ENCODE measurements around the gene IDE. TPM values are rescaled to one million over a fixed set of nuclear protein-coding genes. Genes with fewer than 3 reads are reported as not detected.

The IDE gene
- total RNA-seq, 1 experiment from 2014 or later = 55.8 TPM

DNA sequence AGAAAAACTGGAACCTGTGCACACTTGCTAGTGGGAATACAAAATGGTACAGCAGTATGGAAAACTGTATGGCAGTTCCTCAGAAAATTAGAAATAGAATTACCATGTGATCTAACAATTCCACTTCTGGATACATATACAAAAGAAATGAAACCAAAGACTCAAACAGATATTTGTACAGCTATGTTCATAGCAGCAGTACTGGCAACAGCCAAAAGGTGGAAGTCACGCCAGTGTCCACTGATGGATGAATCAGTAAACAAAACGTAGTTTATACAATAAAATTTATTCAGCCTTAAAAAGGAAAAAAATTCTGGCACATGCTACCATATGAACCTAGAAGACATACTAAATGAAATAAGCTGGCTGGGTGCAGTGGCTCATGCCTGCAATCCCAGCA, 23.0 kb downstream of the IDE start:
- Histone ChIP-seq H2AFZ (ENCODE audit: low read depth, low read length, poor library complexity, severe bottlenecking) (no peak overlapping the region), H3K27me3 (ENCODE audit: insufficient read depth, low read length) (no peaks in the 10 kb centered on the region), H3K36me3 (ENCODE audit: control insufficient read depth in 1 of 2, insufficient read depth in 2 of 2, low read length in 2 of 2) (peaks cover 0 to 22% of the 10 kb centered on the region in 2 experiments; a peak in 1 of 4 replicates), H3K4me1 (ENCODE audit: control insufficient read depth in 1 of 2, insufficient read depth in 2 of 2, low read length in 2 of 2) (no peaks in the 10 kb centered on the region), H3K4me3 (replicated peaks in 1 of 2; ENCODE audit: low read depth in 1 of 2, low read length in 2 of 2) (no peak overlapping the region), H3K27ac (ENCODE audit: low read depth, low read length) (no peak overlapping the region), H3K9me2 (ENCODE audit: insufficient read depth) (no peaks in the 10 kb centered on the region), H3K9me3 (ENCODE audit: control insufficient read depth in 1 of 2, insufficient read depth in 1 of 2, low read depth in 1 of 2, low read length in 2 of 2) (peaks cover 0 to 5% of the 10 kb centered on the region in 2 experiments; a peak in 1 of 4 replicates), H3K4me2 (ENCODE audit: low read length) (no peak overlapping the region), H3K79me2 (ENCODE audit: insufficient read depth, low read length) (peaks cover 62% of the 10 kb centered on the region), H3K9ac (ENCODE audit: low read length) (no peak overlapping the region), H4K20me1 (ENCODE audit: insufficient read depth) (no peaks in the 10 kb centered on the region)
- TF ChIP-seq ATF3 (IDR thresholded peaks at IDR 0.05) = no peak
- TF ChIP-seq, protein P1, sequence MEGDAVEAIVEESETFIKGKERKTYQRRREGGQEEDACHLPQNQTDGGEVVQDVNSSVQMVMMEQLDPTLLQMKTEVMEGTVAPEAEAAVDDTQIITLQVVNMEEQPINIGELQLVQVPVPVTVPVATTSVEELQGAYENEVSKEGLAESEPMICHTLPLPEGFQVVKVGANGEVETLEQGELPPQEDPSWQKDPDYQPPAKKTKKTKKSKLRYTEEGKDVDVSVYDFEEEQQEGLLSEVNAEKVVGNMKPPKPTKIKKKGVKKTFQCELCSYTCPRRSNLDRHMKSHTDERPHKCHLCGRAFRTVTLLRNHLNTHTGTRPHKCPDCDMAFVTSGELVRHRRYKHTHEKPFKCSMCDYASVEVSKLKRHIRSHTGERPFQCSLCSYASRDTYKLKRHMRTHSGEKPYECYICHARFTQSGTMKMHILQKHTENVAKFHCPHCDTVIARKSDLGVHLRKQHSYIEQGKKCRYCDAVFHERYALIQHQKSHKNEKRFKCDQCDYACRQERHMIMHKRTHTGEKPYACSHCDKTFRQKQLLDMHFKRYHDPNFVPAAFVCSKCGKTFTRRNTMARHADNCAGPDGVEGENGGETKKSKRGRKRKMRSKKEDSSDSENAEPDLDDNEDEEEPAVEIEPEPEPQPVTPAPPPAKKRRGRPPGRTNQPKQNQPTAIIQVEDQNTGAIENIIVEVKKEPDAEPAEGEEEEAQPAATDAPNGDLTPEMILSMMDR (IDR thresholded peaks at IDR 0.05 in 2 of 3, conservative IDR thresholded peaks at IDR 0.05 in 1 of 3; ENCODE audit: borderline replicate concordance in 1 of 3, insufficient read depth in 1 of 3, low read depth in 2 of 3, low read length in 2 of 3) = 0 out of 6 replicates have a peak, but pooled peaks of 1 of the 3 experiments have one; percentile 4
- TF ChIP-seq, protein P2, sequence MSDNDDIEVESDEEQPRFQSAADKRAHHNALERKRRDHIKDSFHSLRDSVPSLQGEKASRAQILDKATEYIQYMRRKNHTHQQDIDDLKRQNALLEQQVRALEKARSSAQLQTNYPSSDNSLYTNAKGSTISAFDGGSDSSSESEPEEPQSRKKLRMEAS (IDR thresholded peaks at IDR 0.05) = no peak
- no peak for TF ChIP-seq EZH2phosphoT487 (IDR thresholded peaks at IDR 0.05; ENCODE audit: borderline replicate concordance)
- TF ChIP-seq RAD21 (IDR thresholded peaks at IDR 0.05; ENCODE audit: low read depth) = no peak
- POLR2A ChIA-PET = no interaction called here
- ATAC-seq (no peak), DNase-seq (ENCODE audit: low read depth, low spot score) (no peak)
- intact Hi-C loops (cut with micrococcal nuclease) = no loop called here
- BruUV-seq (replicated peaks) = no TSS peak
- RAD21 ChIA-PET (ENCODE audit: low non-redundant PET in 1 of 2, low total read pairs in 2 of 2, uncharacterized antibody in 2 of 2, unreplicated experiment in 2 of 2) = no interaction called here
- CTCF ChIA-PET = no interaction called here

DNA sequence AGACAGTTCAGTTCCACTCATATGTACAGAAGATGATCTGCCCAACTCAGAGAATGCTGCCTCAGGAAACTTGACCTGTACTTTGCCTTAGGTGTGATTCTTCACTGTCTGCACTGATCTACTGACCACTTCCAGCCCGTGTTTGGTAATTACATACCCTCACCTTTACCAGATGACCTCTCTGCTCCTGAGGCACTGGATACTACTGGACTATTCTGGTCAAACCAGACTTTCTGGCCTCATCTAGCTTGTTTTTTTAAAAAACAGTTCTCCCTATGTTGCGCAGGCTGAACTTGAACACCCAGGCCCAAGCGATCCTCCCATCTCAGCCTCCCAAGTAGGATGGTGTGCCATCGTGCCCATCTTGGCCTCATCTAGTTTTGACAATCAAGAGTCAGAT, 26.2 kb downstream of the IDE start:
- ATAC-seq (no peak), DNase-seq (ENCODE audit: low read depth, low spot score) (no peak)
- Histone ChIP-seq H3K27me3 (ENCODE audit: insufficient read depth, low read length) (no peaks in the 10 kb centered on the region), H3K79me2 (ENCODE audit: insufficient read depth, low read length) (peaks cover 70% of the 10 kb centered on the region), H3K9me2 (ENCODE audit: insufficient read depth) (no peaks in the 10 kb centered on the region), H3K4me1 (ENCODE audit: control insufficient read depth in 1 of 2, insufficient read depth in 2 of 2, low read length in 2 of 2) (no peaks in the 10 kb centered on the region), H3K9ac (ENCODE audit: low read length) (no peak overlapping the region), H2AFZ (ENCODE audit: low read depth, low read length, poor library complexity, severe bottlenecking) (no peak overlapping the region), H3K27ac (ENCODE audit: low read depth, low read length) (no peak overlapping the region), H3K4me3 (replicated peaks in 1 of 2; ENCODE audit: low read depth in 1 of 2, low read length in 2 of 2) (no peak overlapping the region), H3K36me3 (ENCODE audit: control insufficient read depth in 1 of 2, insufficient read depth in 2 of 2, low read length in 2 of 2) (no peaks in the 10 kb centered on the region), H3K9me3 (ENCODE audit: control insufficient read depth in 1 of 2, insufficient read depth in 1 of 2, low read depth in 1 of 2, low read length in 2 of 2) (no peaks in the 10 kb centered on the region), H3K4me2 (ENCODE audit: low read length) (no peak overlapping the region), H4K20me1 (ENCODE audit: insufficient read depth) (no peaks in the 10 kb centered on the region)
- POLR2A ChIA-PET = no interaction called here
- CTCF ChIA-PET = no interaction called here
- RAD21 ChIA-PET (ENCODE audit: low non-redundant PET in 1 of 2, low total read pairs in 2 of 2, uncharacterized antibody in 2 of 2, unreplicated experiment in 2 of 2) = no interaction called here
- BruUV-seq (replicated peaks) = no TSS peak
- intact Hi-C loops (cut with micrococcal nuclease) = no loop called here
- TF ChIP-seq ATF3 (IDR thresholded peaks at IDR 0.05) = no peak
- TF ChIP-seq SRF (IDR thresholded peaks at IDR 0.05; ENCODE audit: low read depth) = no peak
- no peak for TF ChIP-seq JUND (IDR thresholded peaks at IDR 0.05)
- no peak for TF ChIP-seq CBX3 (IDR thresholded peaks at IDR 0.05; ENCODE audit: low read depth)
- TF ChIP-seq, protein P3, sequence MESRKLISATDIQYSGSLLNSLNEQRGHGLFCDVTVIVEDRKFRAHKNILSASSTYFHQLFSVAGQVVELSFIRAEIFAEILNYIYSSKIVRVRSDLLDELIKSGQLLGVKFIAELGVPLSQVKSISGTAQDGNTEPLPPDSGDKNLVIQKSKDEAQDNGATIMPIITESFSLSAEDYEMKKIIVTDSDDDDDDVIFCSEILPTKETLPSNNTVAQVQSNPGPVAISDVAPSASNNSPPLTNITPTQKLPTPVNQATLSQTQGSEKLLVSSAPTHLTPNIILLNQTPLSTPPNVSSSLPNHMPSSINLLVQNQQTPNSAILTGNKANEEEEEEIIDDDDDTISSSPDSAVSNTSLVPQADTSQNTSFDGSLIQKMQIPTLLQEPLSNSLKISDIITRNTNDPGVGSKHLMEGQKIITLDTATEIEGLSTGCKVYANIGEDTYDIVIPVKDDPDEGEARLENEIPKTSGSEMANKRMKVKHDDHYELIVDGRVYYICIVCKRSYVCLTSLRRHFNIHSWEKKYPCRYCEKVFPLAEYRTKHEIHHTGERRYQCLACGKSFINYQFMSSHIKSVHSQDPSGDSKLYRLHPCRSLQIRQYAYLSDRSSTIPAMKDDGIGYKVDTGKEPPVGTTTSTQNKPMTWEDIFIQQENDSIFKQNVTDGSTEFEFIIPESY (IDR thresholded peaks at IDR 0.05; ENCODE audit: extremely low read depth, insufficient replicate concordance, low read length) = no peak
- TF ChIP-seq CEBPB (IDR thresholded peaks at IDR 0.05; ENCODE audit: low read depth) = no peak
- TF ChIP-seq REST (IDR thresholded peaks at IDR 0.05; ENCODE audit: low read depth) = no peak
- no peak for TF ChIP-seq SP1 (IDR thresholded peaks at IDR 0.05; ENCODE audit: low read depth)
